ENCODE data around the gene TNK2. TPM values are rescaled to one million over a fixed set of nuclear protein-coding genes. Genes with fewer than 3 reads are reported as not detected.
A peak's percentile ranks its signal among the peaks of the same experiment; 100 is the strongest.
"Not testable (repeated sequence)": the region's sequence is repeated elsewhere in the genome, so short reads cannot be mapped to it uniquely, and the experiment has no call there.

TNK2 gene
- total and polyA plus RNA-seq, 2 of the 13 experiments (the other 11 are each of a cell fraction or from before 2014, with no cell fraction given): 4.6 to 5.8 TPM

GRCh38 chr3:195907934-195908693, at the start of gene TNK2 (continued):
- TF ChIP-seq ZBTB43 (CRISPR knock-in tag; conservative IDR thresholded peaks at IDR 0.05) (no peak), ZBTB14 (CRISPR knock-in tag; IDR thresholded peaks at IDR 0.05) (no peak), ZNF333 (CRISPR knock-in tag; IDR thresholded peaks at IDR 0.05; ENCODE audit: borderline replicate concordance) (0 out of 2 replicates have a peak, but pooled peaks have one; percentile 35), ZNF576 (CRISPR knock-in tag; IDR thresholded peaks at IDR 0.05) (0 out of 2 replicates have a peak, but pooled peaks have one; percentile 16), SAP130 (CRISPR knock-in tag; IDR thresholded peaks at IDR 0.05; ENCODE audit: low read depth) (peak; percentile 22; the same call in 1 of the 2 replicates), TFAP4 (IDR thresholded peaks at IDR 0.05; ENCODE audit: borderline replicate concordance, low read depth) (peak; percentile 46; the same call in 1 of the 2 replicates)

- BruUV-seq (replicated peaks): no TSS peak
These were observed 48.2 kb upstream of the TNK2 start for GRCh38 chr3:195956577-195956976.

GRCh38 chr3:195955416-195955841, 47.1 kb upstream of the TNK2 start:
- H3K4me2 ChIP-seq (ENCODE audit: low read depth, low read length); H3K27me3 ChIP-seq (ENCODE audit: control insufficient read depth in 1 of 2, insufficient read depth in 2 of 2, low read length in 2 of 2); DNase-seq (ENCODE audit: low spot score); BruUV-seq (replicated peaks); H4K20me1 ChIP-seq (ENCODE audit: insufficient read depth, low read length); H2AFZ ChIP-seq (ENCODE audit: low read length); H3K9me3 ChIP-seq (ENCODE audit: low read length); intact Hi-C loops (cut with micrococcal nuclease; ENCODE audit: unreplicated experiment); H3K79me2 ChIP-seq (ENCODE audit: insufficient read depth, low read length); H3K9ac ChIP-seq (ENCODE audit: insufficient read depth, low read depth, low read length); H3K36me3 ChIP-seq (replicated peaks in 1 of 2; ENCODE audit: control insufficient read depth in 1 of 2, insufficient read depth in 2 of 2, low read length in 2 of 2); FAIRE-seq; H3K27ac ChIP-seq (ENCODE audit: extremely low read length, insufficient read depth, low read length); POLR2A ChIA-PET; CTCF ChIA-PET (ENCODE audit: low intra/inter-chr PET ratio, low total read pairs); H3K4me1 ChIP-seq (ENCODE audit: insufficient read depth, low read length); H3K4me3 ChIP-seq (replicated peaks in 1 of 3; ENCODE audit: insufficient read depth in 1 of 3, low read depth in 2 of 3, low read length in 3 of 3): not testable (repeated sequence)
- 95% methylated on average over 19 of the region's 20 CpGs for WGBS (ENCODE audit: low lambda C conversion rate)
- in situ Hi-C loops (cut with HindIII; ENCODE audit: extremely low pct_ligation_motif_present, low pct_unique_long_range_greater_than_20kb): loop anchor here (25.0 kb wide), 1 partner anchor 268 kb away; no protein-coding TSS in a partner anchor
- 0 out of 3 replicates have a peak, but pooled peaks have one; percentile 5 for ATAC-seq

More at GRCh38 chr3:195956577-195956976, 48.2 kb upstream of the TNK2 start:
- intact Hi-C loops (cut with micrococcal nuclease; ENCODE audit: unreplicated experiment): no loop called here
- H3K27ac ChIP-seq (ENCODE audit: extremely low read length, insufficient read depth, low read length): no peak overlapping the region
- no peaks in the 10 kb centered on the region for H4K20me1 ChIP-seq (ENCODE audit: insufficient read depth, low read length)
- in situ Hi-C loops (cut with HindIII; ENCODE audit: extremely low pct_ligation_motif_present, low pct_unique_long_range_greater_than_20kb): loop anchor here (25.0 kb wide), 1 partner anchor 269 kb away; no protein-coding TSS in a partner anchor
- H2AFZ ChIP-seq (ENCODE audit: low read length): no peak overlapping the region
- H3K4me1 ChIP-seq (ENCODE audit: insufficient read depth, low read length): no peaks in the 10 kb centered on the region
- no peaks in the 10 kb centered on the region for H3K9me3 ChIP-seq (ENCODE audit: low read length)
- no peaks in the 10 kb centered on the region for H3K27me3 ChIP-seq (ENCODE audit: control insufficient read depth in 1 of 2, insufficient read depth in 2 of 2, low read length in 2 of 2)
- DNase-seq (ENCODE audit: low spot score) (no peak), FAIRE-seq (no peak), ATAC-seq (no peak)
- TF ChIP-seq MYNN (CRISPR knock-in tag; IDR thresholded peaks at IDR 0.05; ENCODE audit: low read depth): no peak
- no peak for TF ChIP-seq ZNF451 (CRISPR knock-in tag; IDR thresholded peaks at IDR 0.05)
- TF ChIP-seq ZNF251 (CRISPR knock-in tag; IDR thresholded peaks at IDR 0.05): no peak
- TF ChIP-seq ZNF232 (CRISPR knock-in tag; IDR thresholded peaks at IDR 0.05; ENCODE audit: borderline replicate concordance): no peak
- no peak for TF ChIP-seq ZSCAN29 (CRISPR knock-in tag; conservative IDR thresholded peaks at IDR 0.05)
- TF ChIP-seq KLF16 (CRISPR knock-in tag; IDR thresholded peaks at IDR 0.05): no peak
- no peak for TF ChIP-seq MLX (CRISPR knock-in tag; IDR thresholded peaks at IDR 0.05)
- no peak for TF ChIP-seq MBD4 (IDR thresholded peaks at IDR 0.05; ENCODE audit: borderline replicate concordance, low read length)
- POLR2A ChIA-PET: no interaction called here
- peaks cover 0 to 2% of the 10 kb centered on the region in 2 experiments; a peak in 2 of 5 replicates for H3K36me3 ChIP-seq (replicated peaks in 1 of 2; ENCODE audit: control insufficient read depth in 1 of 2, insufficient read depth in 2 of 2, low read length in 2 of 2)
- no peak overlapping the region for H3K4me3 ChIP-seq (replicated peaks in 1 of 3; ENCODE audit: insufficient read depth in 1 of 3, low read depth in 2 of 3, low read length in 3 of 3)
- H3K9ac ChIP-seq (ENCODE audit: insufficient read depth, low read depth, low read length): no peak overlapping the region
- CTCF ChIA-PET (ENCODE audit: low intra/inter-chr PET ratio, low total read pairs): no interaction called here
- no peaks in the 10 kb centered on the region for H3K79me2 ChIP-seq (ENCODE audit: insufficient read depth, low read length)
- 100% methylated on average over 7 of the region's 7 CpGs for WGBS (ENCODE audit: low lambda C conversion rate)
- no peak overlapping the region for H3K4me2 ChIP-seq (ENCODE audit: low read depth, low read length)
